Fibroblast of the aortic adventitia (primary cell): Measurements from ENCODE around the gene CCL15. TPM values are rescaled to one million over a fixed set of nuclear protein-coding genes. Genes with fewer than 3 reads are reported as not detected.

ENCODE experiments used
- DNase-seq: peaks from one replicate; pipeline ENCODE4 v3.0.0-alpha.2; 2010; ENCODE audit warnings: low read depth
- H3K4me3 ChIP-seq: 2 replicates; pipeline ENCODE4 v1.5.1; 2011; ENCODE audit warnings: low read depth, mild to moderate bottlenecking, control low read depth, low read length, moderate library complexity
- CTCF ChIP-seq: IDR thresholded peaks from 2 replicates; pipeline ENCODE4 v1.5.1; 2011; ENCODE audit warnings: mild to moderate bottlenecking, low read length, control low read depth, inconsistent platforms; ENCODE audit not compliant: insufficient read depth
- total RNA-seq: library from RNA; depleted of rRNA; stranded (reverse); fragments of >200 nt; gene quantifications from 2 replicates; pipeline ENCODE4 v1.2.3, GENCODE V29; 2012; ENCODE audit warnings: low replicate concordance

CCL15 gene
- total RNA-seq, 1 donor, result not detected

GRCh38 chr17:35972535-35972934 lies 28.8 kb downstream of the CCL15 start:
- no peak for DNase-seq
- TF ChIP-seq CTCF, result no peak
- H3K4me3 ChIP-seq, result no peak overlapping the region

DNA sequence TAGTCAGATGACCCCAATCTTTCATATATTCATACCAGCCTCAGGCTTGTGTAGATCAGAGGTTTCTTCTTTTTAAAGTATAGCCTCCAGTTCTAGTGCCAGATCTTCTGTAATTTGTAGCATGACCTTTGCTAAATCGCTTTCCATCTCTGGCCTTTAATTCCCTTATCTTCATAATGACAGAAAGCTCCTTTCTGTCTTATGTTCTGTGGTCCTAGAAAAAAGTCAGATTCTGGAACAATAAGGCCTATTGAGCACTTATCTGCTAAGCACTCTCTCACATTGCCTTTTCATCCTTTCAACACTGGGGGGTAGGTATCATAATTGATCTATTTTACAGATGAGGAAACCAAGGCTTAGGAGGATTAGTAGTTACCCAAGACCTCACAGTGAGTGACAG lies 29.3 kb downstream of the CCL15 start:
- TF ChIP-seq CTCF, result no peak
- no peak for DNase-seq
- H3K4me3 ChIP-seq, result no peak overlapping the region

DNA sequence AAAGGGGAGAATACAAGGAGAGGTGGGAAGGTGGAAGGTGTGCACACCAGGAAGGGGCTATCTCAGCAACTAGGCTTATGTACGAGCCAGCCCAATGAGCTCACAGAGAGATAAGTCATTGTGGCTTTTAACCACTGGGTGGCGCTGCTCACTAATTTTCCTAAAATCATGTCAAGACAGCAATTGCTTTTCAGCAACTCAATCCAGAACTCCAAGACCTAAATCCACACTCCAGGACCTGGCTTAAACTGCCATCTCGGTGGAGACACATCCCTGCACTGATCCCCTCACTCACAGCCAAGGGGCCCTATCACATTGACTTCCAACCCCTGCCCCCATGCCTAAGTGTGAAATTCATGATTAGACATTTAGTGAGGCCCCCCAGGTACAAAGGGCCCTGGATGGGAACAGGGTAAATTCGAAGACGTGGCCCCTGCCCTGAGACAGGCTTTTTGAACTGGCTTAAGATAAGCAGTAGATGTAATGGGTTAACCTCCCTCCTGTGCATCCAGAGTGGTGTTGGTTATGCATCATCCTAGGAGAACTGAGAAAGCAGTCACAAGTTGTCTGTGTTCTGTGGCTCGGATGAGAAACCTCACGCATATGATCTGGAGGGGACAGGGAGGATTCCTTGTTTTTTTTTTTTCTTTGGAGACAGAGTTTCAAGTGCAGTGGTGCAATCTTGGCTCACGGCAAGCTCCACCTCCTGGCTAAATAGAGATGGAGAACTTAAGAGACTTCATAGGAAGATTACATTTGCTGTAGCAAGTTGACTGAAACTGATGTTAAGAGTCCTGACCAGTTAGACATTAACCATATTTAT lies 31.6 kb downstream of the CCL15 start:
- H3K4me3 ChIP-seq, result no peak overlapping the region
- DNase-seq, result peak; percentile 77
- TF ChIP-seq CTCF, result peak; percentile 68

- H3K4me3 ChIP-seq, result no peak overlapping the region
- no peak for TF ChIP-seq CTCF
- no peak for DNase-seq
These were observed 32.8 kb downstream of the CCL15 start for GRCh38 chr17:35968520-35969054.

- TF ChIP-seq CTCF, result no peak
- no peak overlapping the region for H3K4me3 ChIP-seq
- no peak for DNase-seq
These were observed 36.1 kb downstream of the CCL15 start for GRCh38 chr17:35965272-35965671.

- TF ChIP-seq CTCF, result no peak
- no peak overlapping the region for H3K4me3 ChIP-seq
- no peak for DNase-seq
These were observed 37.7 kb downstream of the CCL15 start for GRCh38 chr17:35963663-35964062.
